GM12878 (cell line): ENCODE data around the gene SLC9C1.

ENCODE experiments used
- CEBPZ ChIP-seq: fragments of 150-350 bp; IDR thresholded peaks from 2 replicates; pipeline ENCODE4 v1.6.1; 2016; ENCODE audit warnings: low read depth, low read length
- EGR1 ChIP-seq, 2 experiments: IDR thresholded peaks; 1 replicate in 1 of 2; 2 replicates in 1 of 2; pipeline ENCODE4 v1.6.1; 2011 to 2012; ENCODE audit warnings: low read depth in 2 of 2, low read length in 2 of 2, borderline replicate concordance in 1 of 2, mild to moderate bottlenecking in 1 of 2, moderate library complexity in 1 of 2
- EP300 ChIP-seq, 2 experiments: fragments of 150-350 bp in 1 of 2; IDR thresholded peaks; 2 replicates each; pipeline ENCODE4 v1.6.1; 2011 to 2012; ENCODE audit warnings: low read depth in 2 of 2, low read length in 2 of 2, borderline replicate concordance in 1 of 2, improper control_type of control experiment in 1 of 2, inconsistent platforms in 1 of 2; ENCODE audit not compliant: control insufficient read depth in 1 of 2
- ESRRA ChIP-seq: IDR thresholded peaks from 2 replicates; pipeline ENCODE4 v1.6.1; 2012; ENCODE audit warnings: mild to moderate bottlenecking, low read length, improper control_type of control experiment
- HDAC6 ChIP-seq: fragments of 200-600 bp; sonication (generic); IDR thresholded peaks from one replicate; pipeline ENCODE4 v1.8.0; 2017; ENCODE audit warnings: antibody characterized with exemption; ENCODE audit not compliant: unreplicated experiment
- SREBF2 ChIP-seq: IDR thresholded peaks from 2 replicates; pipeline ENCODE4 v1.6.1; 2012; ENCODE audit warnings: mild to moderate bottlenecking, low read length
- ZNF207 ChIP-seq: fragments of 450-650 bp; IDR thresholded peaks from 2 replicates; pipeline ENCODE4 v1.6.1; 2014; ENCODE audit warnings: antibody characterized with exemption, mild to moderate bottlenecking, borderline replicate concordance
- ZNF274 ChIP-seq: IDR thresholded peaks from one replicate; pipeline ENCODE4 v1.8.0; 2011; ENCODE audit not compliant: insufficient read length, insufficient read depth
- TF ChIP-seq, protein P1 (sequence below): IDR thresholded peaks from 2 replicates; pipeline ENCODE4 v1.6.1; 2011; ENCODE audit warnings: borderline replicate concordance, low read depth, mild to moderate bottlenecking, moderate library complexity, low read length; ENCODE audit not compliant: insufficient read depth, poor library complexity, severe bottlenecking
- TF ChIP-seq, protein P2 (sequence below): IDR thresholded peaks from 2 replicates; pipeline ENCODE4 v1.6.1; 2011; ENCODE audit warnings: low read depth, low read length, improper control_type of control experiment, borderline replicate concordance

- TF ChIP-seq SREBF2 (no peak), HDAC6 (no peak), ESRRA (no peak), CEBPZ (no peak), ZNF207 (no peak), EGR1 (IDR thresholded peaks at IDR 0.05; ENCODE audit: borderline replicate concordance in 1 of 2, low read depth in 2 of 2, low read length in 2 of 2) (no peak), ZNF274 (no peak), EP300 (IDR thresholded peaks at IDR 0.05; ENCODE audit: borderline replicate concordance in 1 of 2, control insufficient read depth in 1 of 2, low read depth in 2 of 2, low read length in 2 of 2) (no peak; a peak in 1 of 4 replicates)
- TF ChIP-seq, protein P1, sequence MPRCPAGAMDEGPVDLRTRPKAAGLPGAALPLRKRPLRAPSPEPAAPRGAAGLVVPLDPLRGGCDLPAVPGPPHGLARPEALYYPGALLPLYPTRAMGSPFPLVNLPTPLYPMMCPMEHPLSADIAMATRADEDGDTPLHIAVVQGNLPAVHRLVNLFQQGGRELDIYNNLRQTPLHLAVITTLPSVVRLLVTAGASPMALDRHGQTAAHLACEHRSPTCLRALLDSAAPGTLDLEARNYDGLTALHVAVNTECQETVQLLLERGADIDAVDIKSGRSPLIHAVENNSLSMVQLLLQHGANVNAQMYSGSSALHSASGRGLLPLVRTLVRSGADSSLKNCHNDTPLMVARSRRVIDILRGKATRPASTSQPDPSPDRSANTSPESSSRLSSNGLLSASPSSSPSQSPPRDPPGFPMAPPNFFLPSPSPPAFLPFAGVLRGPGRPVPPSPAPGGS = peak; percentile 78
- TF ChIP-seq, protein P2, sequence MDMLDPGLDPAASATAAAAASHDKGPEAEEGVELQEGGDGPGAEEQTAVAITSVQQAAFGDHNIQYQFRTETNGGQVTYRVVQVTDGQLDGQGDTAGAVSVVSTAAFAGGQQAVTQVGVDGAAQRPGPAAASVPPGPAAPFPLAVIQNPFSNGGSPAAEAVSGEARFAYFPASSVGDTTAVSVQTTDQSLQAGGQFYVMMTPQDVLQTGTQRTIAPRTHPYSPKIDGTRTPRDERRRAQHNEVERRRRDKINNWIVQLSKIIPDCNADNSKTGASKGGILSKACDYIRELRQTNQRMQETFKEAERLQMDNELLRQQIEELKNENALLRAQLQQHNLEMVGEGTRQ = no peak
Observed at GRCh38 chr3:112115806-112116383, 178.1 kb downstream of the SLC9C1 start.
